Duodenal mucosa (tissue), 2 donors: ENCODE data around the gene SPRR5.

ENCODE experiments used
- H3K27ac ChIP-seq: one replicate; pipeline ENCODE4 v1.7.0; 2013; ENCODE audit warnings: low read depth, low read length
- H3K27me3 ChIP-seq, 2 donors: one replicate each; pipeline ENCODE4 v1.7.0; 2013; ENCODE audit warnings: low read length in 2 of 2, control low read depth in 1 of 2; ENCODE audit not compliant: insufficient read depth in 2 of 2, control insufficient read depth in 1 of 2
- H3K36me3 ChIP-seq, 2 donors: one replicate each; pipeline ENCODE4 v1.7.0; 2013; ENCODE audit warnings: low read length in 2 of 2, control low read depth in 1 of 2; ENCODE audit not compliant: insufficient read depth in 2 of 2, control insufficient read depth in 1 of 2
- H3K4me1 ChIP-seq, 2 donors: one replicate each; pipeline ENCODE4 v1.7.0; 2013; ENCODE audit warnings: low read length in 2 of 2, control low read depth in 1 of 2; ENCODE audit not compliant: insufficient read depth in 2 of 2, control insufficient read depth in 1 of 2
- H3K4me3 ChIP-seq, 2 donors: one replicate each; pipeline ENCODE4 v1.7.0; 2013; ENCODE audit warnings: low read length in 2 of 2, low read depth in 1 of 2
- H3K9ac ChIP-seq, 2 donors: one replicate each; pipeline ENCODE4 v1.7.0; 2013; ENCODE audit warnings: low read length in 2 of 2, low read depth in 1 of 2
- H3K9me3 ChIP-seq, 2 donors: one replicate each; pipeline ENCODE4 v1.7.0; 2013; ENCODE audit warnings: low read length in 2 of 2, control low read depth in 1 of 2; ENCODE audit not compliant: control insufficient read depth in 1 of 2

Gene SPRR5

GRCh38 chr1:152977614-152978013 is 30.6 kb downstream of the SPRR5 start:
- H3K9me3 ChIP-seq, result no peaks in the 10 kb centered on the region
- no peak overlapping the region for H3K27ac ChIP-seq
- no peak overlapping the region for H3K4me3 ChIP-seq
- no peaks in the 10 kb centered on the region for H3K4me1 ChIP-seq
- no peak overlapping the region for H3K9ac ChIP-seq
- no peaks in the 10 kb centered on the region for H3K36me3 ChIP-seq
- no peaks in the 10 kb centered on the region for H3K27me3 ChIP-seq

GRCh38 chr1:152980676-152981075 is 33.7 kb downstream of the SPRR5 start:
- H3K4me1 ChIP-seq, result no peaks in the 10 kb centered on the region
- H3K27me3 ChIP-seq, result no peaks in the 10 kb centered on the region
- no peak overlapping the region for H3K27ac ChIP-seq
- H3K36me3 ChIP-seq, result no peaks in the 10 kb centered on the region
- H3K4me3 ChIP-seq, result no peak overlapping the region
- H3K9ac ChIP-seq, result no peak overlapping the region
- H3K9me3 ChIP-seq, result no peaks in the 10 kb centered on the region

GRCh38 chr1:152981146-152981871 is 34.3 kb downstream of the SPRR5 start:
- H3K4me3 ChIP-seq, result no peak overlapping the region
- H3K9me3 ChIP-seq, result no peaks in the 10 kb centered on the region
- no peaks in the 10 kb centered on the region for H3K4me1 ChIP-seq
- H3K27me3 ChIP-seq, result no peaks in the 10 kb centered on the region
- no peaks in the 10 kb centered on the region for H3K36me3 ChIP-seq
- H3K9ac ChIP-seq, result no peak overlapping the region
- H3K27ac ChIP-seq, result no peak overlapping the region

GRCh38 chr1:152982076-152982475 is 35.1 kb downstream of the SPRR5 start:
- H3K4me1 ChIP-seq, result no peaks in the 10 kb centered on the region
- H3K36me3 ChIP-seq, result no peaks in the 10 kb centered on the region
- H3K27me3 ChIP-seq, result no peaks in the 10 kb centered on the region
- no peak overlapping the region for H3K9ac ChIP-seq
- H3K27ac ChIP-seq, result no peak overlapping the region
- H3K4me3 ChIP-seq, result no peak overlapping the region
- no peaks in the 10 kb centered on the region for H3K9me3 ChIP-seq

GRCh38 chr1:152983234-152983633 is 36.2 kb downstream of the SPRR5 start:
- Histone ChIP-seq H3K4me3 (no peak overlapping the region), H3K9ac (no peak overlapping the region), H3K36me3 (no peaks in the 10 kb centered on the region), H3K4me1 (no peaks in the 10 kb centered on the region), H3K27me3 (no peaks in the 10 kb centered on the region), H3K9me3 (no peaks in the 10 kb centered on the region), H3K27ac (no peak overlapping the region)

- H3K4me1 ChIP-seq, result no peaks in the 10 kb centered on the region
- no peaks in the 10 kb centered on the region for H3K9me3 ChIP-seq
- no peaks in the 10 kb centered on the region for H3K36me3 ChIP-seq
- H3K9ac ChIP-seq, result no peak within 1 kb of the TSS
- H3K27ac ChIP-seq, result no peak within 1 kb of the TSS
- H3K27me3 ChIP-seq, result no peaks in the 10 kb centered on the region
- H3K4me3 ChIP-seq, result no peak within 1 kb of the TSS
Observed at GRCh38 chr1:152983743-152984142, 36.7 kb downstream of the SPRR5 start, which contains the start of gene SPRR1A. Gene SPRR1A (plus strand): TSS chr1:152984081. CDS start chr1:152985231, 1,150 bp downstream.

GRCh38 chr1:152986578-152986977 is 39.6 kb downstream of the SPRR5 start:
- Histone ChIP-seq H3K27me3 (no peaks in the 10 kb centered on the region), H3K4me3 (no peak overlapping the region), H3K9me3 (no peaks in the 10 kb centered on the region), H3K9ac (no peak overlapping the region), H3K36me3 (no peaks in the 10 kb centered on the region), H3K27ac (no peak overlapping the region), H3K4me1 (no peaks in the 10 kb centered on the region)

- Histone ChIP-seq H3K27me3 (no peaks in the 10 kb centered on the region), H3K9me3 (no peaks in the 10 kb centered on the region), H3K9ac (no peak overlapping the region), H3K4me3 (no peak overlapping the region), H3K4me1 (no peaks in the 10 kb centered on the region), H3K27ac (no peak overlapping the region), H3K36me3 (no peaks in the 10 kb centered on the region)
Observed at GRCh38 chr1:152993186-152993585, 46.2 kb downstream of the SPRR5 start.

- Histone ChIP-seq H3K9me3 (no peaks in the 10 kb centered on the region), H3K4me3 (no peak overlapping the region), H3K36me3 (no peaks in the 10 kb centered on the region), H3K9ac (no peak overlapping the region), H3K27me3 (no peaks in the 10 kb centered on the region), H3K27ac (no peak overlapping the region), H3K4me1 (no peaks in the 10 kb centered on the region)
Observed at GRCh38 chr1:152995842-152996241, 48.8 kb downstream of the SPRR5 start.

GRCh38 chr1:152996633-152997400 is 49.8 kb downstream of the SPRR5 start:
- H3K4me3 ChIP-seq, result no peak overlapping the region
- H3K9ac ChIP-seq, result no peak overlapping the region
- no peaks in the 10 kb centered on the region for H3K36me3 ChIP-seq
- H3K27ac ChIP-seq, result no peak overlapping the region
- H3K27me3 ChIP-seq, result no peaks in the 10 kb centered on the region
- H3K4me1 ChIP-seq, result no peaks in the 10 kb centered on the region
- H3K9me3 ChIP-seq, result no peaks in the 10 kb centered on the region
